Stimulated activated CD4-positive, alpha-beta T cell treated with anti-CD3 and anti-CD28 coated beads, Interleukin-15, amount 100 ng/mL, for 24 hours (primary cell): Measurements from ENCODE around the gene SRC.
"Not testable (repeated sequence)": the region's sequence is repeated elsewhere in the genome, so short reads cannot be mapped to it uniquely, and the experiment has no call there.

Source experiments
- DNase-seq: peaks from one replicate; pipeline ENCODE4 v3.0.0-alpha.2; 2020

Gene SRC

DNA sequence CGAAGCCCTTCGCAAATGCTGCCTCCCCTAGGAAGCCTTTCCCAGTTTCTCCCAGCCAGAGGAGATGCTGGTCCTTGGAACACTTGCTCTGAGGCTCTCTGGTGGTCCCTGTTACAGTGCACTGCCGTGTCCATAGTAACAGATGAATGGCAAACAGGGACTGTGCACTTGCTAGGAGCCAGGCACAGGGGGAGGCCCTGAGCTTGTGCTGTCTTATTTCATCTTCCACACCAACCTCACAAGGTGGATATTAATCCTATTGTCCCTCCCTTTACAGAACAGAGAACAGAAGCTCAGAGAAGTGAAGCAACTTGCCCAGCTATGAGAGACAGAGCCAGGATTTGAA, 19.0 kb downstream of the SRC start:
- no peak for DNase-seq

DNA sequence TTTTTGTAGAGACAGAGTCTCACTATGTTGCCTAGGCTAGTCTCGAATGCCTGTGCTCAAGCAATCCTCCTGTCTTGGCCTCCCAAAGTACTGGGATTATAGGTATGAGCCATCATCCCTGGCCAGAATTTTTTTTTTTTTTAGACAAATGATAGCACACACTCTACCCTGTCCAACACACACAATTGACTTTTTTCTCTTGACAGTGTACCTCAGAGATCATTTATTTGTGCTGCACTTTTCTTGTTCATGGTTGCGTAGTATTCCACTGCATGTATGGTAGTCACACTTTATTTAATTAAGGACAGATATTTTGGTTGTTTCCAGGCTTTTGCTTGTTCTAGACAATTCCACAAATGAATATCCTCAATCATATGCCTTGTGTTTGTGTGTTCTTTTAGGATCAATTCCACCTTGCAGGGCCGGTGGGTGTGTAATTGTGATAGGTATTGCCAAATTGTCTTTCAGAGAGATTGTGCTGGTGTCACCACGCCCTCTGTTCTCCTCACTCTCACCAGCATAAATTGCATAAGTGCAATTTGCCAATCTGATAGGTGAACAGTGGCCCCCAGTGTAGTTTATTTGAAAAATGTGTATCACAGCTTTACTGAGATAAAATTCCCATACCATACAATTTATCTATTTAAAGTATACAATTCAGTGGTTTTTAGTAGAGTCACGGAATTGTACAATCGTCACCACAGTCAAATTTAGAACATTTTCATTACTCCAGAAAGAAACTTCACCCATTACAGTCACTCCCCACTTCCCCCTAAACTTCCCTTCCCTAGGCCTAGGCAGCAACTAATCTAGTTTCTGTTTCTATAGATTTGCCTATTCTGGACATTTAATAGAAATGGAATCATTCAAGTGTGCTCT, 20.1 kb downstream of the SRC start:
- DNase-seq, result no peak

DNA sequence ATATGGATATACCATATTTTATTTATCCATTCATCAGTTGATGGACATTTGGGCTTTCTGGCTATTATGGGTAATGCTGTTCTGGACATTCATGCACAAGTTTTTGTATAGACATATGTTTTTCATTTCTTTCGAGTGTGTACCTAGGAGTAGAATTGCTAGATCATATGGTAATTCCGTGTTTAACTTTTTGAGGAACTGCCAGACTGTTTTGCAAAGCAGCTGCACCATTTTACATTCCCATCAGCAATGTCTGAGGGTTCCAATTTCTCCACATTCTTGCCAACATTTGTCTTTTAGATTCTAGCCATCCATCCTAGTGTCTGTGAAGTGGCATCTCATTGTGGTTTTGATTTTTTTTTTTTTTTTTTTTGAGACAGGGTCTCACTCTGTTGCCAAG, 20.8 kb downstream of the SRC start:
- no peak for DNase-seq

DNA sequence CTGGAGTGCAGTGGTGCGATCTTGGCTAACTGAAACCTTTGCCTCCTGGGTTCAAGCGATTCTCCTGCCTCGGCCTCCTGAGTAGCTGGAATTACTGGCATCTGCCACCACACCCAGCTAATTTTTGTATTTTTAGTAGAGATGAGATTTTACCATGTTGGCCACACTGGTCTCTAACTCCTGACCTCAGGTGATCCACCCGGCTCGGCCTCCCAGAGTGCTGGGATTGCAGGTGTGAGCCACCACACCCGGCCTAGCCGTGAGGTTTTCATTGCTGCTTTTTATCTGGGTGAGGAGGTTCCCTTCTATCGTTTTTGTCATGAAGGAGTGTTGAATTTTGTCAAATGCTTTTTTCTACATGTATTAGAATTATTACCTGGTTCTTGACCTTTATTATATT, 23.9 kb downstream of the SRC start:
- DNase-seq, result no peak

DNA sequence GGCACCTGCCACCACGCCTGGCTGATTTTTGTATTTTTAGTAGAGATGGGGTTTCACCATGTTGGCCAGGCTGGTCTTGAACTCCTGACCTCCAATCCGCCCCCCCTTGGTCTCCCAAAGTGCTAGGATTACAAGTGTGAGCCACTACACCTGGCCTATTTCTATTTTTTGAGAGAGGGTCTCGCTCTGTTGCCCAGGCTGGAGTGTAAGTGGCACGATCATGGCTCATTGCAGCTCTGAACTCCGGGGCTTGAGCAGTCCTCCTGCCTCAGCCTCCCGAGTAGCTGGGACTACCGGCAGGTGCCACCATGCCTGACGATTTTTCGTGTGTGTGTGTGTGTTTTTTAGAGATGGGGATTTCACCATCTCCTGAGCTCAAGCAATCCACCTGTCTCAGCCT, 25.9 kb downstream of the SRC start:
- not testable (repeated sequence) for DNase-seq

DNA sequence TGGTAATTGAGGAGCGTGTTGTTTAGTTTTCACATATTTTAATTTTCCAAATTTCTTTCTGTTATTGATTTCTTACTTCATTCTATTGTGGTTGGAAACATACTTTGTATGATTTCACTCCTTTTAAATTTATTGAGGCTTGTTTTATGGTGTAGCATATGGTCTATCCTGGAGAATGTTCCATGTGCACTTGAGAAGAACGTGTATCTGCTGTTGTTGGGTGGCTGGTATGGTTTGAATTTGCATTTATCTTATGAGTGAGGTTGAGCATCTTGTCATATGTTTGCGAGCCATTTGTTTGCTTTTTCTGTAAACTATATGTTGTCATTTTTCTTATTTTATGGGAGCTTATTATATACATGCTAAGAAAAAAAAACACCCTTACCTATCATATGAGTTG, 26.5 kb downstream of the SRC start:
- no peak for DNase-seq

DNA sequence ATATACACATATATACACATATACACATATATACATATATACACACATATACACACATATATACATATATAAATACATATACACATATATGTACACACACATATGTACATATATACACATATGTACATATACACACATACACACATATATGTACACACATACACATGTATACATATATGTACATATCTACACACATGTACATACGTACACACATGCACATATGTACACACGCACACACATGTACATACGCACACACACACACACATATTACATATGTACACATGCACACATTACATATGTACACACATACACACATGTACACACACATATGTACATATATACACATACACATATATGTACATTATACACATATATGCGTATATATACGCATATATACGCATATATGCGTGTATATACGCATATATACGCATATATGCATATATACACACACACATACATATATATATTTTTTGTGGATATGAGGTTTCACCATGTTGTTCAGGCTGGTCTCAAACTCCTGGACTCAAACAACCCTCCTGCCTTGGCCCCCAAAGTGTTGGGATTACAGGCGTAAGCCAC, 27.2 kb downstream of the SRC start:
- no peak for DNase-seq

DNA sequence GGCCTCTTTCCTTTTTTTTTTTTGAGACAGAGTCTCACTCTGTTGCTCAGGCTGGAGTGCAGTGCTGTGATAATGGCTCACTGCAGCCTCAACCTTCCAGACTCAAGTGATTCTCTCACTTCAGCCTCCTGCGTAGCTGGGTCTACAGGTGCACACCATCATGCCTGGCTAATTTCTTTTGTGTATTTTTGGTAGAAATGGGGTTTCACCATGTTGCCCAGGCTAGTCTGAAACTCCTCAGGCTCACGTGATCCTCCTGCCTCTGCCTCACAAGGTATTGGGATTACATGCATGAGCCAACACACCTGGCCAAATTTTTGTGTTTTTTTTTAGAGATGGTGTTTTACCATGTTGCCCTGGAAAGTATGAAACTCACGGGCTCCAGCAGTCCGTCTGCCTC, 29.3 kb downstream of the SRC start:
- DNase-seq, result no peak

DNA sequence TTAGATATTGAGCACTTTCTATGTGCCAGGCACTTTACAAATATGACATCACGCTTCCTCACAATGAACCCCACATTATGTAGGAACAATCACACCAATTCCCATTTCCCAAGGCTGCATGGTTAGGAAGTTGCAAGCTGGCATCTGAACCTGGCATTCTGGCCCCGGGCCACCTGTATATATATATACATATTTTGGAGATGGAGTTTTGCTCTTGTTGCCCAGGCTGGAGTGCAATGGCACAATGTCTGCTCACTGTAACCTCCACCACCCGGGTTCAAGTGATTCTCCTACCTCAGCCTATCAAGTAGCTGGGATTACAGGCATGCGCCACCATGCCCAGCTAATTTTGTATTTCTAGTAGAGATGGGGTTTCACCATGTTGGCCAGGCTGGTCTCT, 30.4 kb downstream of the SRC start:
- no peak for DNase-seq

DNA sequence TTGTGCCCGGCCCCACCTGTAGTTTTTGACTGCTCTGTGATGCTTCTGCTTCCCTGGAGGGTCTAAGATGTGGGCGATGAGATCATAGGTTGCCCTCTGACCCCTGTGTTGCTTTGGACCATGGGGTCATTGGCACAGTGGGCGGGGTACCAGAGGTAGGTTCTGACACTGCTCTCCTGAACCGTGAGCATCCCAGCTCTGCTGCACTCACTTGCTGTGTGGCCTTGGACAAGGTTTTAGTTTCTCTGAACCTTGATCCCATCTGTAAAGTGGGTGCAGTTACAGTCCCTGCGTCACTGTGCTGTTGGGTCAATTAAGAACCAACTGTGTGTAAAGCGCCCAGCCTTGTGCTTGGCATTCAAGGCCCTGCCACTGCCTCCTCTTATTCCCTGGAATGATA, 30.9 kb downstream of the SRC start:
- DNase-seq, result no peak

DNA sequence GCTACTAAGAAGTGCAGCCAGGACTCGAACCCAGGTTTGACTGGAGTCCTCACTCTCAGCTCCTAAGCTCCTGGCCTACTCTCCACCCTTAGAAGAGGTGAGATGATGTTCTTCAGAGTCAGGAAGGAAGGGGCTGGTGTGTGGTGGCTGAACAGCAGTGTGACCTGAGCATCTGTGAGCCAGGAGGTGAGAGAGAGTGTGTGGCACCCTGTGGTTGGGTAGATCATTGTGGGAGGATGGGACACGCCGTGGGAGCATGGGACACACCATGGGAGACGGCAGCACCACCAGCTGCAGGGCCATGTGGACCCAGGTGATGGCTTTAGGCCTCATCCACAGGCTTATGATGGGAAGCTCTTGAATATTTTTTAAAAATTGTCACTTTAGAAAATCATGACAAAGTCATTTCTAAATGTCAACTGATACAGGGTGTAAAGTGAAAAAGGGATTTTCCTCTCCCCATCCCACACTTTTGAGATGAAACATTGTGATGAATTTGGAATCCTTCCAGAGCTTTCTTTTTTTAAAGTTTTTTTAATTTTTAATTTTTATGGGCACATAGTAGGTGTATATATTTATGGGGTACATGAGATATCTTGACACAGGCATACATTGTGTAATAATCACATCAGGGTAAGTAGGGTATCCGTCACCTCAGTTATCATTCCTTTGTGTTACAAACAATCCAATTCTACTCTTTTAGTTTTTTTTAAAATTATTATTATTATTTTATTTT, 31.6 kb downstream of the SRC start:
- no peak for DNase-seq

DNA sequence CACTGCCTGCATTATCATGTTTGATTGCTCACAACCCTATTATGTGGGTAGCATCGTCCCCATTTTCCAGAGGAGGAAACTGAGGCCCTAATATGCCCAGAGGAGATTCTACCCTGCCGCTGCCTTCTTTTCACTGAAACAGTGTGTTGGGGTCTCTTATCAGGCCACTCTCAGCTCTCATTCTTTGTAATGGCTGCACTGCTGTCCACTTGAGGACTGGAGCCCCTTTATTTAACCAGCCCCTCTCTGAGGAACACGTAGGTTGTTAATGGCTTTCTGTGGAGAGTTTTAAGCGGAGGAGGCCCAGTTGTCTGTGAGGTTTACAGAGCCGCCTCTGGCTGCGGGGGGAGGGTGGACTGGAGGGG, 32.5 kb downstream of the SRC start:
- DNase-seq, result no peak

DNA sequence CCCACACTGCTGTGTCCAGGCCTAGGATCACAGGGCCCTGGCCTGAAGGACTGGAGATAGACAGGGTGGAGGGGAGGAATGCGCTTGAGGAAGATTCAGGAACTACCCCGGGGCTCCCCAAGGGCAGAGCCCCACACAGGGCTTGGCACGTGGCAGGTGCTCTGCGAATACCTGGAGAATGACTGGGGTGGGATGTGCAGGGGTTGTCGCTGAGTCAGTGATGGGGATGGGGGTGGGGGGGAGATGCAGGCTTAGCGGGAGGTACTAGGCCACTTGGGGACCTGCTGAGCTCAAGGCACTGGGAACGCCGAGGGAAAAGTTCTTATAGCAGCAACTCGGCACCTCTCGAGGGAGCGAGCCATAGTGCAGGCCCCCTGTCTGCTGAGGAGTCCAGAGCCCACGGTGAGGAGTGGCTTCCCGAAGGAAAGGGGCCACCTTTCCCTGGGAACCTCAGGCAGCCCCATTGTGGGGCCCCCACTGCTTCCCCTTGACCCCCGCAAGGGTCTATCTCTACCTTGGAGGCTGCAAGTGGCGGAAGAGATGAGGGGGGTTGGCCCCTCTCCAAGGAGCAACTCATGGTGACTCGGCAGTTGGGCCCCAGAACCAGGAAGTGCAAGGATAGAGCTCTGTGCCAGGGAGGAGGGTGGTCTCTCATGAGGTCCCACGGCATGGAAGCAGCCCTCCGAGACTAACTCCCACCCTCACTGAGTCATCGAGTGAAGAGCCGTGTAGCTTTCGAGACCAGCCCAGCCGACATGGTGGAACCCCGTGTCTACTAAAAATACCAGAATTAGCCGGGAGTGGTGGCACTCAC, 33.1 kb downstream of the SRC start:
- no peak for DNase-seq

DNA sequence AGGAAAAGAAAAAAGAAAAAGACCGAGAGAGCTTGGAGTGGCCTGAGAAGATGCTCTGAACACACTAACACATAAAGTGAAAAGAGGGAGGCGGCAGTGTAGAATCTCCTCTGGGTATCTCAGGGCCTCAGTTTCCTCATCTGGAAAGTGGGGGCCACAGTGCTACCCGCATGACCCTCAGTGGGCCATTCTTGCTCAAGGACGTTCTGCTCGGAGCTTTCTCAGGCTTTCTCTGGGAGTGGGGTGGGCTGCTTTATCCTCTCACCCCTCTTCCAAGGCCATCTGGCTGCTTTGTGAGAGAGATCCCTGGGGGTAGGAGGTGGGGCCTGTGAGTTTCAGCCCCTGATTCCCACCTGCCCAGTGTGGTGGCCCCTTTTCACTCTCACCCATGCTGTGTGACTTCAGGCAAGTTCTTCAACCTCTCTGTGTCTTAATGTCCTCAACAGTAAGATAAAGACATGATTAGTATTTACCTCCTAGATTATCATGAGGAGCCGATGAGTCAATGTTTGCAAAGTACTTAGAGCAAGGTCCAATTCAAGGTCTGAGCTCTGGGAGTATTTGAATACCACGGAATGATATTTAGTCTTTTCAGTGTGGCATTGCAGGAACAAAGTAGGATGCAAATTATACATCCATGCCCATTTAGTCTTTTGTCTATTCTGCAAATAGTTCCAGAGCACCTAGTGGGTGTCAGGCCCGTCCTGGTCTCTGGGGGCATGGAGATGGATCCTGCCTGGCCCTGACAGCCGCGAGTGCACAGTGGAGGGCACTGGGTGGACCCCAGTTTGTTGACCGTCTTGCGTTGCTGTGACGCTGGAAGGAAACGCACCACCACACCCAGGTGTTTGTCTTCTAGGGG, 34.3 kb downstream of the SRC start:
- DNase-seq, result no peak

DNA sequence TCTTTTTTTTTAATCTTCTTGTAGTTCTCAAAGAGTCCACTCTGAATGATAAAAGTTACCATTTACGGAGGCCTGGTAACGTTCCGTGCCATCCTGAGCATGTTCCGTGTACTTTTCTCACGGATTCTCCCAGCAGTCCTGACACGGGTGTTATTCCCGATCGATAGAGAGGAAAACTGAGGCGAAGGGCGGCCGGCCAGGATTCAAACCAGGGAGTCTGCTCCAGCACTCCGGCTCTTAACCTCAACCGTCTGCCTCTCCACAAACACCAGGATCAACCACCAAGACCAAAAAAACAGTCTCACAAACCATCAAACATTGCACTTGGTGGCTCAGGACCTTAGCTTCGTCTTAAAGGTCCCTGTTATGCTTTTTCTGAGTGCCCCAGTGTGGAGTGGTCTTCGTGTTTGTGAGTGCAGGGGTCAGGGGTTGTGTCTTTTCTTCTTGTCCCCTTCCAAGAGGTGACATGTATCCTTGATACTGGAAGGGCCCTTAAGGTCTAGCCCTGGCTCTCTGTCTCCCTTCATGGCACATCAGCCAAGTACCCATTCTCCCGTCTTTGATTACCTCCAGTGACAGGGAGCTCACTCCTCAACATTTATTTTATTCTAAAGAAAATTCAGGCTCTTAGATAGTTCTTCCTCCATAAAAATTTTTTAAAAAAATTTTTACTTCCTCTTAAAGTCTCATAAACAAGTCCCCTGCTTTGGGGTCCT, 35.1 kb downstream of the SRC start:
- no peak for DNase-seq

DNA sequence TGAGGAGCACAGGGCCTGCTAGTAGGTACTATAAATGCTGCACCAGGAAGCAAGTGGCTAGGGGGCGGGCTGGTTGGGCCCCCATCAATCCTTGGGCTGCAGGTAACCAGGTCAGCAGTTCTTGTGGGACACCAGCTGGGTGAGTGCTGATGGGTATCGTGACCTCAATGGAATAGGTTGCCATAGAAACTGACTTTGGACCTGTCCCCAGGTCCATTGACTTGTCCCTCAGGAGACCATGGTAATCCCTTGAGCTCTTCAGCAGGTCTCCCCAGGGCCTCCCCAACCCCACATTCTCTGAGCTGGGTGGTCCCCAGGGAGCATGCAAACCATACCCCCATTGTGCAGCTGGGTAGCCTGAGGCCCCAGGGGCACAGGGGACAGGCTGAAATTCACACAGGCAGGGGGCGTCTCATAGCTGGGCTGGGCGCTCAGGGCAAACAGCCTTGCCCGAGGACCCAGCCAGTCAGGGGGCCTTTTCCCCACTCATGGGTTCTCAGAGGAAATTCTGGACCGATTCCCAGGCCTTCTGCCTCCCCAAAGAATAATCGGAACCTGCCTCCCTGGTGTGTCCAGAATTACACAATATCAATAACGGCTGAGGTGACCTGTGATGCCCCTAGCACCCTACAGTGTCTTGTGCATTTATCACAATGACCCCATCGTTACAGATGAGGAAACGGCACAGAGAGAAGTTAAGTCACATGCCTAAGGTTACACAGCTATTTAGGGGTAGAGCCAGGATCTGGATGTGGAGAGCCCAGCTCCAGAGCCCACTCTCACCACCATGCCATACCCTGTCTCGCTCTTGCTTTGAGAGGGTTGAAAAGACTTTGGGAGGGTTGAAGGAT, 35.9 kb downstream of the SRC start:
- DNase-seq, result no peak

DNA sequence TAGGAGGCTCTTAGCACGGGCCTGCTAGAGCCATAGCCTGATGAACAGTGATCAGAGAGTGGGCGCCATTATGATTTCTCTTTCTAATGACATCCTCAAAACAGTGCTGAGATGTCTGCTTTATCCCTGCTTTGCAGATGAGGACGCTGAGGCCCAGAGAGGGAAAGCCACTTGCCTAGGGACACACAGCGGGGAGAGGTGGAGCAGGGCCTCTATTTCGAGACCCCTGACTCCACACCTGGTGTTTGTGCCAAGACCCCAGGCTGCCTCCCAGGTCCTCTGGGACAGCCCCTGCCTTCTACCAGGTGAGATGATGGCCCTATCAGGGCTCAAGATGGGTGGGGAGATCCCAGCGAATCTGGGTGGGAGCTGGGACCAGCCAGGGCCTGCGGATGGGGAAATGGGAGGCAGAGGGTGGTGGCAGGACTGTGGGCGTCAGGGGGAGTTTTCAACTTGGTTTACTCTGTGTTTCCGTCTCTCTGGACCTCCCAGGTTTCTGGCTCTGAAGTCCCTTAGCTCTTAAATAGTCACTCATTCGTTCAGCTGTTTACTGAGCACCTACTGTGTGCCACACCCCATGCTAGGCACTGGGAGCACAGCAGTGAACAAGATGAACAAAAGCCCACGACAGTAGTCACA, 36.7 kb downstream of the SRC start:
- no peak for DNase-seq

DNA sequence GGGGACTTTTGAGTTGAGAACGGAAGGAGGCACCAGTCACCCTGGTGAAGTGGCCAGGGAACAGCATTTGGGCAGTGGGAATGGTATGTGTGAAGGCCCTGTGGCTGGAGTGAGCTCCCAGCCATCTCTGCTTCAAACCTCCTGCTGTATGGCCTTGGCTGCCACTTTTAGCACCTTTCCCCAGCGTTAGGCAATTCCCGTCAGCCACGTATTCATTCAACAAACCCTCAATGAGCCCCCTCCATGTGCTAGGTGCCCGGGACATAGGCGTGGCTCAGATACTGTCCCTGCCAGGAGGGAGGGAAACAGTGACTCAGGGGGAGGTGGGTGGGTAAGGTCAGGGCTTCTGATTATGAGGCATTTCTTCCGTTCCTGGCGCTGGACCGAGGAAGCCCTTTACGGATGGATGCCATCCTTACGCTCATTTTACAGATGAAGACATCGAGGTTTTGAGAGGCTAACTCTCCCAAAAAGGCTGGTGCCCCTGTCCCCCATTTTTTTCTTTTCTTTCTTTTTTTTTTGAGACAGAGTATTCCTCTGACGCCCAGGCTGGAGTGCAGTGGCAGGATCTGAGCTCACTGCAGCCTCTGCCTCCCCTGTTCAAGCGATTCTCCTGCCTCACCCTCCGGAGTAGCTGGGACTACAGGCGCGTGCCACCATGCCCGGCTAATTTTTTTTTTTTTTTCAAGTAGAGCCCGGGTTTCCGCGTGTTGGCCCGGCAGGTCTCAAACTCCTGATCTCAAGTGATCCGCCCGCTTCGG, 37.5 kb downstream of the SRC start:
- DNase-seq, result peak; percentile 28

DNA sequence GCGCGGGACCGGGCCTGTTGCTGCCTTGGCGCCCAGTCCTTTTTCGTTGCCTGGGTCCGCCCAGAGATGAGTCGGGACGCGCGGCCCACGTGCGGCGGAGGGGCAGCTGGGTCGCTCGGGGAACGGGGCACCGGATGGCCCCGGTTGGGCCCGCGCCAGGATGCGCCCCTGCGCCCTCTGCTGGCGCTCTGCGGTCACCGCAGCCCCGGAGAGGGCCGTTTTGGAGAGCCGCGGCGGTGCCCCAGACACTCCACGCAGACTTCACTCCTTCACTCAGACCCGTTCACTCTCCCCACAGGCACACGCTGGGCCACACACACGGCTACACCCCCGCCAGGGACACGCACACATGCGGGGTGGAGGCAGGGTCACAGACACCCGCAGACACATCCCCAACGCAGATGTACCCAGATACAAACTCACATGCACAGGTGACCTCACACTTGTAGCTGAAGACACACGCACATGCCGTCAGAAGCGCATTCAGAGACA, 38.8 kb downstream of the SRC start:
- peak; percentile 83 for DNase-seq
